Loucy (cell line): ENCODE measurements around the gene ADAP2.

Source experiments
- H2AFZ ChIP-seq: fragments of 200-600 bp; sonication (generic); 2 replicates; pipeline ENCODE4 v1.6.0; 2016; ENCODE audit warnings: antibody characterized with exemption, mild to moderate bottlenecking, low read length, moderate library complexity
- H3F3A ChIP-seq: fragments of 200-600 bp; 2 replicates; pipeline ENCODE4 v1.6.0; 2016; ENCODE audit warnings: antibody characterized with exemption, low read depth, mild to moderate bottlenecking
- H3K27me3 ChIP-seq: fragments of 200-600 bp; sonication (generic); 2 replicates; pipeline ENCODE4 v1.6.1; 2014; ENCODE audit warnings: low read length, mild to moderate bottlenecking; ENCODE audit not compliant: insufficient read depth, poor library complexity, severe bottlenecking
- H3K36me3 ChIP-seq: fragments of 200-600 bp; sonication (generic); 2 replicates; pipeline ENCODE4 v1.6.1; 2016; ENCODE audit warnings: low read length; ENCODE audit not compliant: insufficient read depth
- H3K4me1 ChIP-seq: fragments of 200-600 bp; sonication (generic); 2 replicates; pipeline ENCODE4 v1.5.1; 2014; ENCODE audit warnings: low read length, mild to moderate bottlenecking; ENCODE audit not compliant: insufficient read depth, poor library complexity, severe bottlenecking
- H3K4me2 ChIP-seq: fragments of 200-600 bp; sonication (generic); 2 replicates; pipeline ENCODE4 v1.6.0; 2014; ENCODE audit warnings: antibody characterized with exemption, low read length, low read depth, mild to moderate bottlenecking; ENCODE audit not compliant: poor library complexity, severe bottlenecking
- H3K4me3 ChIP-seq: fragments of 200-600 bp; sonication (generic); 2 replicates; pipeline ENCODE4 v1.5.1; 2014; ENCODE audit warnings: low read length, mild to moderate bottlenecking, mixed read lengths; ENCODE audit not compliant: poor library complexity, severe bottlenecking
- H3K79me2 ChIP-seq: fragments of 200-600 bp; sonication (generic); 2 replicates; pipeline ENCODE4 v1.6.1; 2014; ENCODE audit warnings: low read length; ENCODE audit not compliant: insufficient read depth
- H3K9ac ChIP-seq: fragments of 200-600 bp; sonication (generic); 2 replicates; pipeline ENCODE4 v1.6.0; 2014; ENCODE audit warnings: mild to moderate bottlenecking, low read depth, low read length, moderate library complexity; ENCODE audit not compliant: poor library complexity, severe bottlenecking
- H3K9me2 ChIP-seq: fragments of 200-600 bp; sonication (generic); replicated peaks from 2 replicates; pipeline ENCODE4 v1.6.1; 2016; ENCODE audit warnings: low read depth, low read length, mixed read lengths
- H3K9me3 ChIP-seq: fragments of 200-600 bp; sonication (generic); 2 replicates; pipeline ENCODE4 v1.6.1; 2014; ENCODE audit warnings: mild to moderate bottlenecking, antibody characterized with exemption, low read length, low read depth; ENCODE audit not compliant: insufficient read depth
- H4K20me1 ChIP-seq: fragments of 200-600 bp; sonication (generic); 2 replicates; pipeline ENCODE4 v1.6.0; 2014; ENCODE audit warnings: antibody characterized with exemption, low read length, mild to moderate bottlenecking; ENCODE audit not compliant: insufficient read depth, poor library complexity, severe bottlenecking
- EZH2phosphoT487 ChIP-seq: fragments of 200-600 bp; IDR thresholded peaks from 2 replicates; pipeline ENCODE4 v1.6.1; 2018; ENCODE audit warnings: antibody characterized with exemption, mild to moderate bottlenecking, moderate library complexity, borderline replicate concordance
- TF ChIP-seq, protein P1 (sequence below): fragments of 200-600 bp; sonication (generic); conservative IDR thresholded peaks from 2 replicates; pipeline ENCODE4 v1.5.1; 2014; ENCODE audit warnings: mild to moderate bottlenecking, antibody characterized with exemption, low read length

Gene ADAP2, protein sequence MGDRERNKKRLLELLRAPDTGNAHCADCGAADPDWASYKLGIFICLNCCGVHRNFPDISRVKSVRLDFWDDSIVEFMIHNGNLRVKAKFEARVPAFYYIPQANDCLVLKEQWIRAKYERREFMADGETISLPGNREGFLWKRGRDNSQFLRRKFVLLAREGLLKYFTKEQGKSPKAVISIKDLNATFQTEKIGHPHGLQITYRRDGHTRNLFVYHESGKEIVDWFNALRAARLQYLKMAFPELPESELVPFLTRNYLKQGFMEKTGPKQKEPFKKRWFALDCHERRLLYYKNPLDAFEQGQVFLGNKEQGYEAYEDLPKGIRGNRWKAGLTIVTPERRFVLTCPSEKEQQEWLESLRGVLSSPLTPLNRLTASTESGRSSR

DNA sequence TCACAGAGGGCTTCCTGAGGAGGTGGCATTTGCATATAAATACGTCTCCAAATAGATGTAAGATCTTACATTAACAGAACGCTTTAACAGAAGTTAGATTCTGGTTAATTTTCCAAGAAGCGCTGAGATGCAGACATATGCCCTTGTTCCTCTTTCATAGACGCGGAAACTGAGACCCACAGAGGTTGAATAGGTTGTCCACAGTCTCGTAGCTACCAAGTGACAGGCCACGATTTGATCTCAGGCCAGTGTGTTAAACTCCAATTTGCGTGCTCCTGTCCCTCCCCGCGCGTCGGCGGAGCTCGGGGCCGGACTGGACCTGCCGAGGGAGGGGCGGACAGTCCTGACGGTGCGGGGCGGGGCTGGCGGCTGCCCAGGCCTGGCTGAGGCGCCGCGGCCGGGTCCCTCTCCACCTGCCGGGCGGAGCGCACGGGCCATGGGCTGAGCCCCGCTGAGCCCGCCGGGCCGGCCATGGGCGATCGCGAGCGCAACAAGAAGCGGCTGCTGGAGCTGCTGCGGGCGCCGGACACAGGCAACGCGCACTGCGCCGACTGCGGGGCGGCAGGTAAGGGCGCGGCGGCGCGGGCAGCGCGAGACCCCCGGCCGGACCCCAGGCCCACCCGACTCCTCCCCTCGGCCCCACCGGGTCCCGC is at the start of gene ADAP2:
Gene ADAP2 (plus strand): TSS at position 402 of the 653 bp plus-strand sequence. CDS start 70 bp downstream, at position 472.
- no peaks in the 10 kb centered on the region for H3K79me2 ChIP-seq
- H3K4me3 ChIP-seq = no peak within 1 kb of the TSS
- H3K9me2 ChIP-seq = no peaks in the 10 kb centered on the region
- H3K4me2 ChIP-seq = no peak within 1 kb of the TSS
- no peak within 1 kb of the TSS for H3K9ac ChIP-seq
- H3K27me3 ChIP-seq = no peaks in the 10 kb centered on the region
- no peaks in the 10 kb centered on the region for H3K36me3 ChIP-seq
- H3F3A ChIP-seq = no peaks in the 10 kb centered on the region
- no peaks in the 10 kb centered on the region for H4K20me1 ChIP-seq
- no peak for TF ChIP-seq EZH2phosphoT487
- TF ChIP-seq, protein P1, sequence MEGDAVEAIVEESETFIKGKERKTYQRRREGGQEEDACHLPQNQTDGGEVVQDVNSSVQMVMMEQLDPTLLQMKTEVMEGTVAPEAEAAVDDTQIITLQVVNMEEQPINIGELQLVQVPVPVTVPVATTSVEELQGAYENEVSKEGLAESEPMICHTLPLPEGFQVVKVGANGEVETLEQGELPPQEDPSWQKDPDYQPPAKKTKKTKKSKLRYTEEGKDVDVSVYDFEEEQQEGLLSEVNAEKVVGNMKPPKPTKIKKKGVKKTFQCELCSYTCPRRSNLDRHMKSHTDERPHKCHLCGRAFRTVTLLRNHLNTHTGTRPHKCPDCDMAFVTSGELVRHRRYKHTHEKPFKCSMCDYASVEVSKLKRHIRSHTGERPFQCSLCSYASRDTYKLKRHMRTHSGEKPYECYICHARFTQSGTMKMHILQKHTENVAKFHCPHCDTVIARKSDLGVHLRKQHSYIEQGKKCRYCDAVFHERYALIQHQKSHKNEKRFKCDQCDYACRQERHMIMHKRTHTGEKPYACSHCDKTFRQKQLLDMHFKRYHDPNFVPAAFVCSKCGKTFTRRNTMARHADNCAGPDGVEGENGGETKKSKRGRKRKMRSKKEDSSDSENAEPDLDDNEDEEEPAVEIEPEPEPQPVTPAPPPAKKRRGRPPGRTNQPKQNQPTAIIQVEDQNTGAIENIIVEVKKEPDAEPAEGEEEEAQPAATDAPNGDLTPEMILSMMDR = no peak
- no peaks in the 10 kb centered on the region for H3K9me3 ChIP-seq
- no peaks in the 10 kb centered on the region for H3K4me1 ChIP-seq
- H2AFZ ChIP-seq = no peak within 1 kb of the TSS

DNA sequence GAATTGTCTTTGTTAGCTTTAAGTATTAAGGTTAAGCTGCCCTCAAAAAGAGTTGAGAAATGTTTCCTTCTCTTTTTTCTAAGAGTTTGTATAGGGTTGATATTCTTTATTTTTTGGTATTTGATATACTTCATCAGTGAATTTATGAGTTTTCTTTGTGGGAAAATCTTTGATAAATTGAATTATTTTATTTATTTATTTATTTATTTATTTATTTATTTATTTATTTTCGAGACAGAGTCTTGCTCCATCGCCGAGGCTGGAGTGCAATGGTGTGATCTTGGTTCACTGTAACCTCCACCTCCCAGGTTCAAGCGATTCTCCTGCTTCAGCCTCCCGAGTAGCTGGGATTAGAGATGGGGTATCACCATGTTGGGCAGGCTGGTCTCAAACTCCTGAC is 35.6 kb upstream of the ADAP2 start:
- Histone ChIP-seq H3K4me3 (no peak overlapping the region), H3K9me3 (no peaks in the 10 kb centered on the region), H3K9me2 (no peaks in the 10 kb centered on the region), H3K79me2 (no peaks in the 10 kb centered on the region), H3K36me3 (peaks cover 31% of the 10 kb centered on the region; the same call in 1 of the 2 replicates), H2AFZ (no peak overlapping the region), H3K9ac (no peak overlapping the region), H3K27me3 (no peaks in the 10 kb centered on the region), H4K20me1 (no peaks in the 10 kb centered on the region), H3K4me1 (no peaks in the 10 kb centered on the region), H3F3A (0 out of 2 replicates have a peak, but pooled peaks cover 4% of the 10 kb centered on the region), H3K4me2 (no peak overlapping the region)
- no peak for TF ChIP-seq EZH2phosphoT487
- TF ChIP-seq, protein P1 = no peak

DNA sequence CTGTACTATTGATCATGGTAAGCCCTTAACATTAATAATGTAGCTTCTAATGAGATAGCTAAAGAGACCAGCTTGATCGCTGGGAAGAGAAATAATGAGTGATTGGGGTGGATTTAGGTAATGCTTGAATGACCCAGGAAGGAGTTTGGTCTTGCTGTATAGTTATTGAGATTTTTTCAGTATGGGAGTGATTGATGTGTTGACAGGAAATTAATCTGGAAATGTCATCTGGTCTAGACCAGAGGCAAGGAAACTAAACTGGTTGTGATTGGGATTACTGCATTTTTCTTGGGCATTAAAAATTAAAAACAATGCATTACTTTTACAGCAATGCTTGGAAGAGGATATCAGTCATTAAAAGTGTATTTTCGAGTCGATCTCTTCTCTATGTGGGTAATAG is 27.5 kb upstream of the ADAP2 start:
- Histone ChIP-seq H3K9me2 (no peaks in the 10 kb centered on the region), H3K9ac (no peak overlapping the region), H3K27me3 (no peaks in the 10 kb centered on the region), H3K4me1 (no peaks in the 10 kb centered on the region), H3K36me3 (peaks cover 38% of the 10 kb centered on the region), H3K79me2 (no peaks in the 10 kb centered on the region), H4K20me1 (no peaks in the 10 kb centered on the region), H2AFZ (no peak overlapping the region), H3K9me3 (no peaks in the 10 kb centered on the region), H3K4me2 (no peak overlapping the region), H3F3A (0 out of 2 replicates have a peak, but pooled peaks cover 5% of the 10 kb centered on the region), H3K4me3 (no peak overlapping the region)
- TF ChIP-seq, protein P1 = no peak
- no peak for TF ChIP-seq EZH2phosphoT487
